HUDEP-2 (cell line): ENCODE data around the gene FKBP1A.
"Not testable (repeated sequence)": the region's sequence is repeated elsewhere in the genome, so short reads cannot be mapped to it uniquely, and the experiment has no call there.

Source experiments
- DNase-seq, 76 experiments: peaks; one replicate each; lab custom pipeline; 2025; ENCODE audit not compliant: unreplicated experiment in 76 of 76; lab: John Stamatoyannopoulos, UW

The FKBP1A gene

GRCh38 chr20:1417790-1418189 is 24.9 kb upstream of the FKBP1A start:
- DNase-seq, result no peak

GRCh38 chr20:1417273-1417672 is 24.4 kb upstream of the FKBP1A start:
- no peak for DNase-seq

GRCh38 chr20:1415667-1416468 is 23.0 kb upstream of the FKBP1A start:
- DNase-seq, result peak in 4 of 76 experiments; percentile 14 to 36 (median 22)

GRCh38 chr20:1414982-1415381 is 22.1 kb upstream of the FKBP1A start:
- DNase-seq, result no peak

GRCh38 chr20:1405801-1406200 is 12.9 kb upstream of the FKBP1A start:
- no peak for DNase-seq

- DNase-seq, result no peak
Measured at GRCh38 chr20:1403624-1404023, 10.8 kb upstream of the FKBP1A start.

GRCh38 chr20:1402149-1402548 is 9.3 kb upstream of the FKBP1A start:
- DNase-seq, result no peak

GRCh38 chr20:1401451-1401907 is 8.6 kb upstream of the FKBP1A start:
- DNase-seq, result no peak

- not testable (repeated sequence) for DNase-seq
Measured at GRCh38 chr20:1399678-1400366, 7.0 kb upstream of the FKBP1A start.

GRCh38 chr20:1398185-1398584 is 5.3 kb upstream of the FKBP1A start:
- not testable (repeated sequence) for DNase-seq

GRCh38 chr20:1397710-1398109 is 4.9 kb upstream of the FKBP1A start:
- no peak for DNase-seq

- no peak for DNase-seq
Measured at GRCh38 chr20:1396702-1397101, 3.8 kb upstream of the FKBP1A start.

GRCh38 chr20:1396264-1396663 is 3.4 kb upstream of the FKBP1A start:
- DNase-seq, result no peak

- no peak for DNase-seq
Measured at GRCh38 chr20:1394686-1395085, 1.8 kb upstream of the FKBP1A start.

GRCh38 chr20:1393507-1393882 is 641 bp upstream of the FKBP1A start:
- no peak for DNase-seq

GRCh38 chr20:1392443-1392692 is 486 bp downstream of the FKBP1A start:
- DNase-seq, result peak in 5 of 76 experiments; percentile 3 to 32 (median 20)

GRCh38 chr20:1391640-1392442 is 1.0 kb downstream of the FKBP1A start:
- peak in 1 of 76 experiments; percentile 3 for DNase-seq

GRCh38 chr20:1390581-1391403 is 2.1 kb downstream of the FKBP1A start:
- DNase-seq, result no peak

- no peak for DNase-seq
Measured at GRCh38 chr20:1389703-1390580, 2.9 kb downstream of the FKBP1A start.
